Mesendoderm (in vitro differentiated cells): ENCODE measurements around the gene NTNG1.

Experiments
- DNase-seq: peaks from one replicate; pipeline ENCODE4 v3.0.0; 2013
- H2AK5ac ChIP-seq: 2 replicates; pipeline ENCODE4 v1.6.1; 2013; ENCODE audit warnings: low read length, inconsistent platforms
- H2BK120ac ChIP-seq: 2 replicates; pipeline ENCODE4 v1.6.1; 2013; ENCODE audit warnings: low read depth, mild to moderate bottlenecking, low read length, moderate library complexity, mixed read lengths
- H2BK15ac ChIP-seq: replicated peaks from 2 replicates; pipeline ENCODE4 v1.6.1; 2013; ENCODE audit warnings: low read depth, mild to moderate bottlenecking, moderate library complexity
- H2BK5ac ChIP-seq: 2 replicates; pipeline ENCODE4 v1.6.1; 2013; ENCODE audit warnings: low read length, inconsistent platforms
- H3K18ac ChIP-seq: 2 replicates; pipeline ENCODE4 v1.6.1; 2013; ENCODE audit warnings: mild to moderate bottlenecking, low read length, mixed read lengths
- H3K23ac ChIP-seq: one replicate; pipeline ENCODE4 v1.6.1; 2013; ENCODE audit warnings: low read length
- H3K27ac ChIP-seq: 2 replicates; pipeline ENCODE4 v1.5.1; 2013; ENCODE audit warnings: low read depth, mild to moderate bottlenecking, inconsistent platforms, low read length, moderate library complexity
- H3K27me3 ChIP-seq: 2 replicates; pipeline ENCODE4 v1.6.1; 2013; ENCODE audit warnings: low read length, control low read depth, mild to moderate bottlenecking, inconsistent platforms; ENCODE audit not compliant: insufficient read depth, poor library complexity
- H3K36me3 ChIP-seq: 2 replicates; pipeline ENCODE4 v1.6.1; 2013; ENCODE audit warnings: low read length, inconsistent platforms; ENCODE audit not compliant: control insufficient read depth, insufficient read depth
- H3K4ac ChIP-seq: one replicate; pipeline ENCODE4 v1.6.1; 2013; ENCODE audit warnings: low read depth, mild to moderate bottlenecking, low read length, moderate library complexity
- H3K4me1 ChIP-seq: 2 replicates; pipeline ENCODE4 v1.6.1; 2013; ENCODE audit warnings: low read depth, low read length, inconsistent platforms; ENCODE audit not compliant: control insufficient read depth
- H3K4me2 ChIP-seq: 2 replicates; pipeline ENCODE4 v1.6.1; 2013; ENCODE audit warnings: low read length
- H3K4me3 ChIP-seq: 2 replicates; pipeline ENCODE4 v1.5.1; 2013; ENCODE audit warnings: mild to moderate bottlenecking, low read length
- H3K56ac ChIP-seq: one replicate; pipeline ENCODE4 v1.6.1; 2013; ENCODE audit warnings: low read length
- H3K79me1 ChIP-seq: 2 replicates; pipeline ENCODE4 v1.6.1; 2013; ENCODE audit warnings: low read length, inconsistent platforms
- H3K79me2 ChIP-seq: 2 replicates; pipeline ENCODE4 v1.6.1; 2013; ENCODE audit warnings: mild to moderate bottlenecking, low read length; ENCODE audit not compliant: control insufficient read depth, insufficient read depth
- H3K9ac ChIP-seq: 2 replicates; pipeline ENCODE4 v1.6.1; 2013; ENCODE audit warnings: low read length, inconsistent platforms
- H4K5ac ChIP-seq: one replicate; pipeline ENCODE4 v1.6.1; 2013; ENCODE audit warnings: low read length
- H4K8ac ChIP-seq: one replicate; pipeline ENCODE4 v1.6.1; 2013; ENCODE audit warnings: low read depth, mild to moderate bottlenecking, control low read depth, low read length, moderate library complexity
- WGBS: extraction: QIAGEN DNeasy Blood & Tissue Kit; methylation state at CpG from one replicate; pipeline ENCODE4 v1.1.7; 2013; ENCODE audit warnings: low lambda C conversion rate, missing lambda C conversion rate; ENCODE audit not compliant: insufficient coverage; ENCODE audit errors: extremely low coverage; 5-methylcytosine and 5-hydroxymethylcytosine counted together

The NTNG1 gene

DNA sequence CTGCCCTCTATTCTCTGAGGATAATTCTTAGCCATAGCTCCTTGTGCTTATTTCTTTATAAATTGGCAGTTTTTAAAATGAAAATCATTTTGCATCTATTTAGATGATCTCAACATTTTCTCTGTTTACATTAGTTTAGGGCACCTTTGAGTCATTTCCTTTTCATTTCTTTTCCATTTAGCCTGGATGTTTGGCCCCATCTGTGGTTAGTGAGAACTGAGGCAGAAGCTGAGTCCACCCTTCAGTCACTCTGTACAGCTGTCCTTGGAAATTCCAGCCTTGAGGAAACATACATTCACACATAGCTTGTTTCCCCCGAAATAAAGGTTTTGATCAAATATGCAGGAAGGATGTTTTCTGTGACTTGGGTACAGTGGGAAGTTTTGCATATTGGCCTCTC lies 123.7 kb downstream of the NTNG1 start:
- Histone ChIP-seq H2BK15ac (no peak overlapping the region), H3K4me3 (no peak overlapping the region), H4K8ac (no peak overlapping the region), H3K56ac (no peak overlapping the region), H3K23ac (no peak overlapping the region), H2AK5ac (no peak overlapping the region), H3K27ac (no peak overlapping the region), H3K4me2 (no peak overlapping the region), H4K5ac (no peak overlapping the region), H2BK120ac (no peak overlapping the region), H3K4me1 (peaks cover 2% of the 10 kb centered on the region), H3K18ac (no peak overlapping the region), H3K4ac (no peak overlapping the region), H3K36me3 (no peaks in the 10 kb centered on the region), H3K79me2 (no peaks in the 10 kb centered on the region), H3K9ac (no peak overlapping the region), H3K79me1 (no peaks in the 10 kb centered on the region), H2BK5ac (no peak overlapping the region), H3K27me3 (no peaks in the 10 kb centered on the region)
- WGBS, result no CpG with 5 or more reads among the region's 1 CpG
- no peak for DNase-seq

DNA sequence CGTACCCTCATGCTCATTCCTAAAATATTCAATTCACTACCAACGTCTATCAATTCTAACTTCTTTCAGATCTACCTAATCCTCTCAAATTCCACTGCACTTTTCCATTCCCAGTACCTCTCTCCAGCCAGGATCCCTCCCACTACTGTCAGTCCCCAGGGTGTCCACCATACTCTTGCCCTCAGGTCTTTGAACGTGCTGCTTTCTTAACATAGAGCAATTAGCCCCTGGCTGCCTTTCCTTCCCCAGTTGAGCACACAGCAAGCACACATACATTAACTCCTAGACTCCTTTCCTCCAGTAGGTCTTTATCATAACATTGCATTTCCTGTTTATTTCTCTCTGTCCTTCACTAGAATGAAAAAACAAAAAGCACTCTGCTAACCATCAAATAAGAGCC lies 126.7 kb downstream of the NTNG1 start:
- Histone ChIP-seq H3K79me2 (no peaks in the 10 kb centered on the region), H3K79me1 (no peaks in the 10 kb centered on the region), H2BK120ac (no peak overlapping the region), H3K9ac (no peak overlapping the region), H2BK15ac (no peak overlapping the region), H4K8ac (no peak overlapping the region), H3K27me3 (no peaks in the 10 kb centered on the region), H3K4me1 (peaks cover 2% of the 10 kb centered on the region), H3K4me2 (no peak overlapping the region), H3K18ac (no peak overlapping the region), H3K4ac (no peak overlapping the region), H2AK5ac (no peak overlapping the region), H3K4me3 (no peak overlapping the region), H3K56ac (no peak overlapping the region), H3K23ac (no peak overlapping the region), H4K5ac (no peak overlapping the region), H3K27ac (no peak overlapping the region), H2BK5ac (no peak overlapping the region), H3K36me3 (no peaks in the 10 kb centered on the region)
- DNase-seq, result peak; percentile 25
- WGBS, result 100% methylated on average over 2 of the region's 3 CpGs

DNA sequence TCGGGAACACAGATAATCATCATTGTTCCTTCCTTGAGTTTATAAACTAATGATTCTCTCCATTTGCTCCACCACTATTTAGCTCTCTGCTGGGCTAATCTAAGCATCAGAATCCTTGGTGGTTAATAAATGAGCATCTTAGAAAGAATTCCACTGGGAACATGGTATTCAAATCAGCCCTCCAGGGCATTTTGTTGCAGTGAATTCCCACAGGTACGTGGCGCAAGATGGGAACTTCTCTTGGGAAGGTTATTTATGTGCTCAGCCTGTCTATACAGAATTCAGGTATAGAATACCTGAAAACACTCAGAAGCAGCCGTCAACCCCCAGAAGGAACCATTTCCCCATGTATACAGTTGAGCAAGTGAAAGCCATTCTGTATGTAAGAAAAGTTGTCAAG lies 131.5 kb downstream of the NTNG1 start:
- Histone ChIP-seq H3K27me3 (no peaks in the 10 kb centered on the region), H2BK15ac (no peak overlapping the region), H2BK120ac (no peak overlapping the region), H3K4me1 (peaks cover 2% of the 10 kb centered on the region), H3K79me1 (no peaks in the 10 kb centered on the region), H3K4ac (no peak overlapping the region), H2AK5ac (no peak overlapping the region), H3K36me3 (no peaks in the 10 kb centered on the region), H3K79me2 (no peaks in the 10 kb centered on the region), H4K8ac (no peak overlapping the region), H3K56ac (no peak overlapping the region), H3K9ac (no peak overlapping the region), H3K4me3 (no peak overlapping the region), H3K4me2 (no peak overlapping the region), H4K5ac (no peak overlapping the region), H3K18ac (no peak overlapping the region), H2BK5ac (no peak overlapping the region), H3K23ac (no peak overlapping the region), H3K27ac (no peak overlapping the region)
- no CpG with 5 or more reads among the region's 4 CpGs for WGBS
- DNase-seq, result no peak

DNA sequence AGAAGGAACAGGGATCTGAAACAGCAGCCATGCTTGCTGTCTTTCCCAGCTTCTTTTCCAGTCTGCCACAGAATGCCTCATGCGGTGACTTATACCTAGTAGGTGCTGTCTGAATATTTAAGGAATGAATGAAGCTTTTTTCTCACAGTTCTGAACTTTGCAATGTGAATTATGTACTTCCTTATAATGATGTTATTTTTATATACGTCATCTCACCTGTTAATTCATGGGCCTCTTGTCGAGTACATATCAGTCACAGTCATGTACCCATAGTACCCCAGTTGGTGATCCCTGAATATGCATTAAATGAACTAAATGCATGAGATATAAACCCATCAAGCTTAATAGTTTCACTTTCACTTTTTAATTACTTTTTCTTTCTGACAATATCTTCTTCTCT lies 132.7 kb downstream of the NTNG1 start:
- no peak overlapping the region for H3K56ac ChIP-seq
- H3K27ac ChIP-seq, result no peak overlapping the region
- H3K4me3 ChIP-seq, result no peak overlapping the region
- no peak overlapping the region for H3K4ac ChIP-seq
- no peak overlapping the region for H2AK5ac ChIP-seq
- no peaks in the 10 kb centered on the region for H3K27me3 ChIP-seq
- no CpG with 5 or more reads among the region's 3 CpGs for WGBS
- H3K4me1 ChIP-seq, result no peaks in the 10 kb centered on the region
- H4K8ac ChIP-seq, result no peak overlapping the region
- H3K79me1 ChIP-seq, result no peaks in the 10 kb centered on the region
- DNase-seq, result no peak
- H2BK15ac ChIP-seq, result no peak overlapping the region
- H4K5ac ChIP-seq, result no peak overlapping the region
- no peaks in the 10 kb centered on the region for H3K79me2 ChIP-seq
- no peak overlapping the region for H3K9ac ChIP-seq
- no peak overlapping the region for H3K4me2 ChIP-seq
- H3K36me3 ChIP-seq, result no peaks in the 10 kb centered on the region
- H3K18ac ChIP-seq, result no peak overlapping the region
- no peak overlapping the region for H2BK5ac ChIP-seq
- H3K23ac ChIP-seq, result no peak overlapping the region
- no peak overlapping the region for H2BK120ac ChIP-seq

DNA sequence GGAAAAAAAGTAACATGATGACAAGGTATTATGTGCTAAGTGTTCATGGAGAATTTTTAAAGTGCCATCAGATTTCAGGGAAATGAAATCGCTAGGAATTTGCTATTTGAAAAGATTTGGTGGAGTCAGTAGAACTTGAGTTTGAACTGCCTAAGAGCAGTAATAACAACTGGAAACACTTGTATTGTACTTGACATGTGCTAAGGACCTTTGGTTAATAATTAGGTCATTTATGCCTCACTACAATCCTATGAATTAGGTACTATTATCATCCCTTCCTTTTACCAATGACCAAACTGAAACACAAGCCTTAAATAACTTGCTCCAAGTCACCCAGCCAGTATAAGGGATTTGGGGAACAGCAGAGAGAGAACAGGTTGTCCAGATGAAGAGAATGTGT lies 133.4 kb downstream of the NTNG1 start:
- Histone ChIP-seq H3K79me2 (no peaks in the 10 kb centered on the region), H4K5ac (no peak overlapping the region), H3K4me3 (no peak overlapping the region), H3K79me1 (no peaks in the 10 kb centered on the region), H3K23ac (no peak overlapping the region), H2BK5ac (no peak overlapping the region), H2AK5ac (no peak overlapping the region), H4K8ac (no peak overlapping the region), H3K56ac (no peak overlapping the region), H3K18ac (no peak overlapping the region), H3K27ac (no peak overlapping the region), H3K4me1 (no peaks in the 10 kb centered on the region), H2BK15ac (no peak overlapping the region), H3K9ac (no peak overlapping the region), H3K4me2 (no peak overlapping the region), H3K36me3 (no peaks in the 10 kb centered on the region), H3K27me3 (no peaks in the 10 kb centered on the region), H2BK120ac (no peak overlapping the region), H3K4ac (no peak overlapping the region)
- no CpG with 5 or more reads among the region's 1 CpG for WGBS
- no peak for DNase-seq

DNA sequence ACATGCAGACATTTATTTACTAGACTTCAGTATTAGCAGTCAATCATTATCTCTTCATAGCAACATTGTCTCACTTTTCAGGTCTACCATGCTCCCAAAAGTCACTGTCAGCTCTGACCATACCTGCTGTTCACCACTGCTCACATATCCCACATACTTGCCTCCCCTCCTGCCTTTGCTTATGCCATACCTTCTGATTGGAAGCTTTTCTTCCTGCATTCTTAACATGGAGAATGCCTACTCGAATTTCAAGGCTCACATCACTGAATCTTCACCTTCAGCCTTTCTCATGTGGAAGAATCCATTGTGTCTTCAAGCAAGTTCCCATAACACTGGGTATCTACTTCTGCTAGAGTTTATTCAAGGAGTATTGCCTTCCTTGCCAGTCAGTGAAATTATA lies 135.4 kb downstream of the NTNG1 start:
- Histone ChIP-seq H2BK120ac (no peak overlapping the region), H3K56ac (no peak overlapping the region), H3K4me3 (no peak overlapping the region), H3K18ac (no peak overlapping the region), H3K79me2 (no peaks in the 10 kb centered on the region), H4K5ac (no peak overlapping the region), H2BK15ac (no peak overlapping the region), H3K36me3 (no peaks in the 10 kb centered on the region), H3K27ac (no peak overlapping the region), H3K9ac (no peak overlapping the region), H3K4me2 (no peak overlapping the region), H2AK5ac (no peak overlapping the region), H3K23ac (no peak overlapping the region), H2BK5ac (no peak overlapping the region), H3K27me3 (no peaks in the 10 kb centered on the region), H3K79me1 (no peaks in the 10 kb centered on the region), H4K8ac (no peak overlapping the region), H3K4me1 (no peaks in the 10 kb centered on the region), H3K4ac (no peak overlapping the region)
- WGBS, result no CpG with 5 or more reads among the region's 1 CpG
- DNase-seq, result peak; percentile 66
